Effector CD4-positive, alpha-beta T cell (primary cell): ENCODE measurements around the gene KRR1.
"Not testable (repeated sequence)": the region's sequence is repeated elsewhere in the genome, so short reads cannot be mapped to it uniquely, and the experiment has no call there.

Experiments used
- DNase-seq: peaks from one replicate; pipeline ENCODE4 v3.0.0-alpha.2; 2020

The KRR1 gene

DNA sequence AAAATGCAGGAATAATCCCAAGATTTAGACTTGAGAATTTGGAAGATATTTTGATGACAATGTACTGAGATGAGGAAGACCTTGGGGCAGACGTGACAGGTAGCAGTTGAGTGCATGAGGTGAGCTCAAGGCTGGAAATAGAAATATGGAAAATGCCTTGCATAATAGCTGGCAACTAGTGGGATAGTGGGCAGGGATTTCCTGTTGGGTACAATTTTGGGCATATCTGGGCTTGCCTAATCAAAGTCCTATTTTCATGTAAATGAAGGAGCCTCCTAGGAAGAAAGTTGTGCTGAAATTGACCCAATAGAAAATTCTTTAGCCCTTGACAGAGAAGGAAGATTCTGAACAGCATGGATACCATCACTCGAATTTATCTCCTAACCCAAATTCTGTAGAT lies 37.3 kb downstream of the KRR1 start:
- DNase-seq, result no peak

DNA sequence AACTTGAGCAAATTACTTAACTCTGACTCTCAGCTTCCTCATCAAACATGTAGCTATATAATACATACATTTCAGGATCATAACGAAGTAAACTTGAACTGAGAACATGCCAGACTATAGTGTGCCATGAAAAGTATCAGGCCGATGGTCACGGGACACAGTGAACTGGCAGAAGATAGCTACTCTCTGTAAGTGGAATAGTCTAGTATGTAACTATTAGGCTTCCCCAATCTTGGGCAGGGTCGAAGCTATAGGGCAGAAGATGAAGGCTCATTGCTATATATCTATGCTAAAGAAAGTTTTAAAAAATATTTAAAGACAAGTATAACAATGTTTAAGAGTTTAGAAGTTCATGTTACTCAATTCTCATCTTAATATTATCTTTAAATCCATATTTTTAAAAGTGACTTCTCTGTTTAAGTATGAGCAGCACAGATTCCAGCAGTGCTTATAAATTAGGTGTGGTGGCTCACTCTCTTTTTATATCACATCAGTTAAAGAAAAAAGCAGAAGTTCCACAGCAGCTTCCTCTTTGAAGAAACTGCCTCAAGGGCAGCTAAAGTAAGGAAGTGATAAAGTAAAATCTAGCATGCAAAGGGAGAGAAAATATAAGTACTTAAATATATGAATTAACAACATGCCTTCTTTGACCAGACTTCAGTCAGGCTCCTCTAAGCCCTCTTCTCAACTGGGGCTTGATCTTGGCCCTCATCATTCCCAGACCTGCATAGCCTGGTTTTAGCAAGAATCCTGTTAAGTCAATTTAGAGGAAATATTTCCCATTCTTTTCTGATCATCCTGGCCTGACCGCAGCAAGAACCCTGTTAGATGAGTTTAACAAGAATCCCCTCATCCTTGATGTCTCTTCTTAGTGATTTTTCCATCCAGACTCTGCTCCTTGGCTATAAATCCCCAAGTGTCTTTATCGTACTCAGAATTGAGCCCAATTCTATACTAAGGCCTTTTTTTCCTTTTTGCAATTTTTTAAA lies 39.2 kb downstream of the KRR1 start:
- DNase-seq, result no peak

DNA sequence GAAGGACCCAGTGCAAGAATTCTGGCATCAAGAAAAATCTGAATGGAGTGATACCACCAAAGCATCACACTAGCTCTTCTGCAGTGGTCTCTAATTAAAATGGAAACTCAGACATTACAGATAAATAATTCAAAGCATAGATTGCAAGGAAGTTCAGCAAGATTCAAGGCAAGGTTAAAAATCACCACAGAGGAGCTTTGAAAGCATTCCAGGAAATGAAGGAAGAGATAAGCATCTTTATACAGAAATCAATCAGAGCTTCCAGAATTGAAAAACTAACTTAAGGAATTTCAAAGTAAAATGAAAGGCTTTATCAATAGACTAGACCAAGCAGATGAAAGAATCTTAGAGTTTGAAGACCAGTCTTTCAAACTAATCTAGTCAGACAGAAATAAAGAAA lies 51.2 kb downstream of the KRR1 start:
- DNase-seq, result no peak

DNA sequence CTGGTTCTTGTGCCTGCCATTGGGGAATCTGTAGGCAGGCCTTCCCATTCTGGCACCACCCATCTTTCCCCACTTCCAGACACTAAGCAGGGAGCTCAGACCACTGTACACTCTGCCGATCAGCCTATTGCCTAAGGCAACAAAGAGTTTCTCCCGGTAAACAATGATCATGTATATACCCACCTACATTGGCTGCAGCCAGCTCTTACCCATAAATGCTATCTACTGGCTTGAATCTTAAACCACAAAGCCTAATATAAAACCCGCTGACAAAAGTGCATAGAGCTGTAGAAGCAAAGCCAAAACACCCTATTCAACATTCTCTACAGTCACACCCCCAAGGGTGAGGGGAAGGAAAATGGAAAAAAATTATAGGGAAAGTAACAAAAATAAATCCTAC lies 51.7 kb downstream of the KRR1 start:
- DNase-seq, result no peak

DNA sequence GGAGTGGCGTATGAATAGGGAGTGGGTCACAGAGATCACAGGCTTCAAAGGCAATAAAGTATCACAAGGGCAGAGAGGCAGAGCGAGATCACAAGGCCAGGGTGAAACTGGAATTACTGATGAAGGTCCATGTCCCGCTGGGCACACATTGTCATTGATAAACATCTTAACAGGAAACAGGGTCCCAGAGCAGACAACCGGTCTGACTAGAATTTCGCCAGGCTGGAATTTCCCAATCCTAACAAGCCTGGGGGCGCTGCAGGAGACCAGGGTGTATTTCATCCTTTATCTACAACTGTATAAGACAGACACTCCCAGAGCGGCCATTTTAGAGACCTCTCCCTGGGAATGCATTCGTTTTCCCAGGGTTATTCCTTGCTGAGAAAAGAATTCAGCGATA lies 53.5 kb downstream of the KRR1 start:
- DNase-seq, result not testable (repeated sequence)

DNA sequence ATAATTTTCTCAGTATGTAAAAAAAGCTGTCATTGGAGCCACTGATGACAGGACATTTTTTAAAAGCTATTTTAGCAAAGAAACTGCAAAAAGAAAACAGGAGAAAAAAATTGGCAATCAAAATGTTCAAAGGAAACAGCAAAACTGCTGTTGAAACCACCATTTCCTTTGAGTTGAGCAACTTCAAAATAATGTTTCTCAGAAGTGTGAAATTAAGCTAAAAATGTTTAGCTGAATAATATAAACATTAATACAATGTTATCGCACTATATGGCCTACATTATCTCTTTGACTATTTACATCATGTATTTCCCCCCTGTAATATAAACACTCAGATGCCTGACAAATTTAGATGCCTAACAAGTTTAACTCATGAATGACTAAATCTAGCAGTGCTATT lies 54.2 kb downstream of the KRR1 start:
- DNase-seq, result no peak

DNA sequence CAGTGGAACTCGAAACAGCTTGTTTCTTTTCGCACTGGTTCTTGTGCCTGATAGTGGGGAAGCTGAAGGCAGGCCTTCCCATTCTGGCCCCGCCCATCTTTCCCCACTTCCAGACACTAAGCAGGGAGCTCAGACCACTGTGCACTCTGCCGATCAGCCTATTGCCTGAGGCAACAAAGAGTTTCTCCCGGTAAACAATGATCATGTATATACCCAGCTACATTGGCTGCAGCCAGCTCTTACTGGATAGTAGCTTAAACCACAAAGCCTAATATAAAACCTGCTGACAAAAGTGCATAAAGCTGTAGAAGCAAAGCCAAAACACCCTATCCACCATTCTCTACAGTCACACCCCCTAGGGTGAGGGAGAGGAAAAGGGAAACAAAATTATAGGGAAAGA lies 55.6 kb downstream of the KRR1 start:
- DNase-seq, result no peak

DNA sequence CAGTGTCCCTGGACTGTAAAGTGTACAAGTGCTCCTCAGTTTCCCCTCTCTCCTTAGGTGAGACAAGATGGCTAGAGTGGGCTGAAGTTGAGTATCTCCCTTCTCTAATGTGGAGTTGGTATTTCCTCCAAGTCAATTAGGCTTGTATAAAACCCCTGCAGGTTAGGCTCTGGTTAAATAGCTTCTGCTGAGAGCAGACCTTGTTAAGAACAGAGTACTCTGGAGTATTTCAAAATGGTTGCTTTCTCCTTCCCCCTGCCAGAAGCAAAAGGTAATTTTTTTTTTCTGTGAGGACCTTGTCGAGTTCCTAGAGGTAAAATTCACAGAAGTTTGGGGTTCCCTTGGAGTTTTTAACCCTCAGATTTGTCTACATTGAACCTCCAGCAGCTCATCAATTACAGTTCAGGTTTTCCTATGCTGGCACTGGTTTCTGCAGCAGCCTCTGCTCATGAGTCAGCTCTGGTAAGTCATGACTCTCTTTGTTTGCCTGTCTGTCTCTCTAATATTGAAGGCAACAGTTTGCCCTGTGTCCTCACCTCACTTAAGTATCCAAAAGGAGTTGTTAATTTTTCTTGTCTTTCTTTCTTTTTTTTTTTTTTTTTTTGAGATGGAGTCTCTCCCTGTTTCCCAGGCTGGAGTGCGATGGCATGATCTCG lies 58.6 kb downstream of the KRR1 start:
- DNase-seq, result no peak

DNA sequence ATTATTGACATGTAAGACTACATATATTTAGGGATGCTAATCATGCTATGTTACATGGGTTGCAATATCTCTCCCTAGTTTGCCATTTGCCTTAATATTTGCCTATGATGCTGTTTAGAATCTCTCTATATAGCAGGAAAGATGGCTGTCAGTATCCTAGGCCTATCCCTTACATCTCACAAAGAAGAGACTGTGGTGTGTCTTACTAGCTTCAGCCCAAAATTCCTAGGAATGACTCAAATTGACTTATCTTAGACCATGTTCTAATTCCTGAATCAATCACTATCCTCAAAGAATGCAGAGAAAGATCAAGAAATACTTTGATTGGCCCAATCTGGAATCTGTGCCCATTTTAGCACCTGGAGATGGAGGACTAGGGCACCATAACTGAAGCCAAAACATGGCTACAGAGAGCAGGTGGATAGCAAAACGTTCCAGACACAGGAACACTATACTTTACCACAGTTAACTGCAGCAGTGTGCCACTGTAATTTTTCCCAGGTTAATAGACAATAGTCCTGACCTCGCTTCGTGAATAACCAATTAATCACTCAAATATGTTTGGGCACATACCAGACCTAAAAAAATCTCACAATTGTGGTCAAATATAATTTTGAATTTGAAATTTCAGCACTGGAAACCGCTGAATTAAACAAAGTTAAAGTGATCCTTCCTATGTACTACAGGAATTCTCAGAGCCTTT lies 63.6 kb downstream of the KRR1 start:
- no peak for DNase-seq

DNA sequence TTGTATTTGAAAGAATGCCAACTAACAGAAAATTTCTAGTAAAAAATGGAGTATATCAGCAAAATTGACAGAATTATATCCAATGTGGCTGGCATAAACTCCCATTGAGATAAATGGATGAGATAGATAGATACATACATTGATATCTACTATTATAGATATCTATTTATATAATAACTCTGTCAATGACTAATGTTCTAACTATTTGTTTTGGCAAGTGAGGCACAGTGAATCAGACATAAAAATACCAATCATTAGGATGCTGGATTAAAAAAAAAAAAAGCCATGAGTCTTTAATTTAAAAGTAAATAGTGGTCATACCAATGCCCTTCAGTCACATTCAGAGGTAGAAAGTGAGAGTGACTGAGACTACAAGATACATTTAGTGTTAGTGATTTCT lies 64.6 kb downstream of the KRR1 start:
- DNase-seq, result no peak

DNA sequence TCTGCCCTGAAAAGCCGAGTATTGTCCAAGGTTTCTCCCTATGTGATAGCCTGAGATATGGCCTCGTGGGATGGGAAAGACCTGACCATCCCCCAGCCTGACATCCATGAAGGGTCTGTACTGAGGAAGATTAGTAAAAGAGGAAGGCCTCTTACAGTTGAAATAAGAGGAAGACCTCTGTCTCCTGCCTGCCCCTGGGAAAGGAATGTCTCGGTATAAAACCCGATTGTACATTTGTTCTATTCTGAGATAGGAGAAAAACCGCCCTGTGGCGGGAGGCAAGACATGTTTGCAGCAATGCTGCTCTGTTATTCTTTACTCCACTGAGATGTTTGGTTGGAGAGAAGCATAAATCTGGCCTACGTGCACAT lies 66.3 kb downstream of the KRR1 start:
- DNase-seq, result not testable (repeated sequence)

DNA sequence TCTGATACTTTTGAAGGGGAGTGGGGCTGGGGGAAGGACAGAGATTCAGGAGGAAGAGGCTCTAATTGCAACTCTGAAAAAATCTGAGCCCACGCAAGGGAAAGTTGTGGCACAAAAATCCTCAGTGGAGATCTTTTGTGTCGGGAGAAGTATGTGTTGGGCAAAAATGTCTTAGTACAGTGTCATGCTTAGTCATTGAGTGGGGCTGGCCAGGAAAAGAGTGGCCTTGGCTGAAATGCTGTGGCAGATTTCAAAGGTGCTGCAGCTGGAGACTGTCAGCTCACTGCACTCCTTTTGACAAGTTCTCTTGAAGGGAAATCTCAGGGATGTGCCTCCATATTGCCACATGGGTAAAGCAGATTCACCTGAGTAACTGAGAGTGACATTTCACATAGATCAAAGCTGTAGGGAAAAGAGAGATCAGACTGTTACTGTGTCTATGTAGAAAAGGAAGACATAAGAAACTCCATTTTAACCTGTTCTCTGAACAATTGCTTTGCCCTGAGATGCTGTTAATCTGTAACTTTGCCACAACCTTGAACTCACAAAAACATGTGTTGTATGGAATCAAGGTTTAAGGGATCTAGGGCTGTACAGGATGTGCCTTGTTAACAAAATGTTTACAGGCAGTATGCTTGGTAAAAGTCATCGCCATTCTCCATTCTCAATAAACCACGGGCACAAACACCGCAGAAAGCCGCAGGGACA lies 66.8 kb downstream of the KRR1 start:
- DNase-seq, result no peak

DNA sequence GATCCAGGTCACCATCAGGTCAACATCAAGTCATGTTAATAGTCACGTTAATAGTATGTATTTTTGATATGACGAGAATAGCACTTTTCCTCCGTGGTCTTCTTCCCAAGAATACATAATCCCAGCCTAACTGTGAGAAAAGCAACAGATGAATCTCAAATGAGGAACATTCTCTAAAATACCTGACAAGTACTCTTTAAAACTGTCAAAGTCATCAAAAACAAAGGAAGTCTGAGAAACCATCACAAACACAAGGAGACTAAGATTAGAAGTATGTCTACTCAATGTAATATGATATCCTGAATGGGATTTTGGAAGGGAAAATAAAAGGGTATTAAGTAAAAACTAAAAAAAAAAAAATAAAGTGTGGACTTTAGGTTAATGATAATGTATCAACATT lies 67.7 kb downstream of the KRR1 start:
- DNase-seq, result no peak

DNA sequence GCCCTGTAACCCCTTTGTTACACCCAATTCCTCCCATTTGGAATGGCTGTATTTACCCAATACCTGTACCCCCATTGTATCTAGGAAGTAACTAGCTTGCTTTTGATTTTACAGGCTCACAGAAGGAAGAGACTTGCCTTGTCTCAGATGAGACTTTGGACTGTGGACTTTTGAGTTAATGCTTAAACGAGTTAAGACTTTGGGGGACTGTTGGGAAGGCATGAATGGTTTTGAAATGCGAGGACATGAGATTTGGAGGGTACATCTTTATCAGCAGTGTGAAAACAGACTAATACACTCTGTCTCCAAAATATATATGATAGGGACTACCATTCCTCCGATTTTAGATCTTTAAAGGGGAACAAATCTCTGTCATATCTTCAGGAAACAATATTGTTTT lies 69.0 kb downstream of the KRR1 start:
- not testable (repeated sequence) for DNase-seq

DNA sequence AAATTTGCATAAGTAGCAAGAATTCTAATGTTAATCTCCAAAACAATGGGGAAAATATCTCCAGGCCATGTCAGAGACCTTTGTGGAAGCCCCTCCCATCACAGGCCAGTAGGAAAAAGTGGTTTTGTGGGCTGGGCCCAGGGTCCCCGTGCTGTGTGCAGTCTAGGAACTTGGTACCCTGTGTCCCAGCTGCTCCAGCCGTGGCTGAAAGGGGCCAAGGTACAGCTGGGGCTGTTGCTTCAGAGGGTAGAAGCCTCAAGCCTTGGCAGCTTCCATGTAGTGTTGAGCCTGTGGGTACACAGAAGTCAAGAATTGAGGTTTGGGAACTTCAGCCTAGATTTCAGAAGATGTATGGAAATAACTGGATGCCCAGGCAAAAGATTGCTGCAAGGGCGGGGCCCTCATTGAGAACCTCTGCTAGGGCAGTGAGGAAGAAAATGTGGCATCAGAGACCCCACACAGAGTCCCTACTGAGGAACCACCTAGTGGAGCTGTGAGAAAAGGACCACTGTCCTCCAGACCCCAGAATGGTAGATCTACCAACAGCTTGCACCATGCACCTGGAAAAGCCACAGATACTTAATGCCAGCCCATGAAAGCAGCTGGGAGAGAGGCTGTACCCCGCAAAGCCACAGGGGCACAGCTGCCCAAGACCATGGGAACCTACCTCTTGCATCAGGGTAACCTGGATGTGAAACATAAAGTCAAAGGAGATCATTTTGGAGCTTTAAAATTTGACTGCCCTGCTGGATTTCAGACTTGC lies 69.5 kb downstream of the KRR1 start:
- DNase-seq, result not testable (repeated sequence)
